Body of pancreas (tissue), 4 donors: ENCODE measurements around the gene VWA8. TPM values are rescaled to one million over a fixed set of nuclear protein-coding genes. Genes with fewer than 3 reads are reported as not detected.

Experiments used
- ATAC-seq: fragments of 150-250 bp; one replicate; pipeline ENCODE4 v1.9.1; 2016
- DNase-seq, 4 donors: peaks; one replicate each; pipeline ENCODE4 v3.0.0-alpha.2; 2019
- H3K27ac ChIP-seq, 4 donors: fragments of 200-600 bp; sonication (generic); 1 replicate in 3 of 4; 2 replicates in 1 of 4; pipeline versions ENCODE4 v1.5.1 to v1.6.1; 2016 to 2019; ENCODE audit warnings: mild to moderate bottlenecking in 1 of 4, mixed read lengths in 1 of 4, moderate library complexity in 1 of 4
- H3K27me3 ChIP-seq, 2 donors: fragments of 200-600 bp; sonication (generic); one replicate each; pipeline ENCODE4 v1.6.0; 2016; ENCODE audit warnings: mild to moderate bottlenecking in 1 of 2
- H3K36me3 ChIP-seq, 2 donors: fragments of 200-600 bp; sonication (generic); replicated peaks in 1 of 2; 2 replicates each; pipeline ENCODE4 v1.5.1; 2016; ENCODE audit warnings: low read depth in 2 of 2; ENCODE audit not compliant: insufficient read depth in 1 of 2
- H3K4me1 ChIP-seq: fragments of 200-600 bp; sonication (generic); one replicate; pipeline ENCODE4 v1.6.0; 2016
- H3K4me3 ChIP-seq, 2 donors: fragments of 200-600 bp; sonication (generic); 1 replicate in 1 of 2; 2 replicates in 1 of 2; pipeline ENCODE4 v1.5.1; 2016 to 2019
- H3K9me3 ChIP-seq, 3 donors: fragments of 200-600 bp; sonication (generic); 1 replicate in 2 of 3; 2 replicates in 1 of 3; pipeline ENCODE4 v1.5.1; 2016
- CTCF ChIP-seq, 7 experiments: fragments of 450-650 bp in 4 of 7; fragments of 200-600 bp in 3 of 7; sonication (generic) in 3 of 7; IDR thresholded peaks; one replicate each; pipeline ENCODE4 v1.5.1; 2016 to 2019; ENCODE audit warnings: antibody characterized with exemption in 7 of 7
- POLR2A ChIP-seq, 3 donors: fragments of 450-650 bp; IDR thresholded peaks; one replicate each; pipeline ENCODE4 v1.6.1; 2016; ENCODE audit warnings: antibody characterized with exemption in 3 of 3, mild to moderate bottlenecking in 2 of 3
- WGBS, 2 donors: methylation state at CpG; one replicate each; pipeline ENCODE4 v1.1.5; 2017; 5-methylcytosine and 5-hydroxymethylcytosine counted together
- intact Hi-C: fragments of 100-400 bp; cut with DNase I; formaldehyde crosslinking; loops from one replicate; pipeline ENCODE4 v1.15.1; 2023
- total RNA-seq, 2 donors: library from RNA; depleted of rRNA; stranded (reverse); fragments of >200 nt; gene quantifications; one replicate each; pipeline ENCODE4 v1.1.0, GENCODE V29; 2016

The VWA8 gene
- total RNA-seq, 2 donors from 2014 or later, result 15.8 to 29.3 TPM

- TF ChIP-seq POLR2A (IDR thresholded peaks at IDR 0.05), result no peak
- no peak for TF ChIP-seq CTCF (IDR thresholded peaks at IDR 0.05)
- DNase-seq (no peak), ATAC-seq (no peak)
- Histone ChIP-seq H3K9me3 (no peaks in the 10 kb centered on the region), H3K4me1 (no peaks in the 10 kb centered on the region), H3K27ac (no peak overlapping the region), H3K36me3 (no peaks in the 10 kb centered on the region), H3K27me3 (no peaks in the 10 kb centered on the region), H3K4me3 (no peak overlapping the region)
- intact Hi-C loops, result no loop called here
- 44 to 59% methylated on average over 6 of the region's 6 CpGs for WGBS, 2 donors
Measured at GRCh38 chr13:42001580-42001979, 40.7 kb upstream of the VWA8 start.

- no peak for DNase-seq
- TF ChIP-seq POLR2A (IDR thresholded peaks at IDR 0.05) (no peak), CTCF (IDR thresholded peaks at IDR 0.05) (no peak)
- intact Hi-C loops, result no loop called here
Measured at GRCh38 chr13:42000846-42001245, 39.9 kb upstream of the VWA8 start.

GRCh38 chr13:41997396-41997795, 36.5 kb upstream of the VWA8 start:
- no peak overlapping the region for H3K27ac ChIP-seq
- H3K4me1 ChIP-seq, result no peaks in the 10 kb centered on the region
- H3K4me3 ChIP-seq, result no peak overlapping the region
- no peaks in the 10 kb centered on the region for H3K27me3 ChIP-seq
- DNase-seq (no peak), ATAC-seq (no peak)
- WGBS, 2 donors, result 38 to 54% methylated on average over 1 of the region's 1 CpG
- TF ChIP-seq POLR2A (IDR thresholded peaks at IDR 0.05) (no peak), CTCF (IDR thresholded peaks at IDR 0.05) (no peak)
- intact Hi-C loops, result no loop called here
- no peaks in the 10 kb centered on the region for H3K9me3 ChIP-seq
- H3K36me3 ChIP-seq, result no peaks in the 10 kb centered on the region

More at GRCh38 chr13:42000846-42001245, 39.9 kb upstream of the VWA8 start:
- Histone ChIP-seq H3K4me1 (no peaks in the 10 kb centered on the region), H3K27me3 (no peaks in the 10 kb centered on the region), H3K9me3 (no peaks in the 10 kb centered on the region), H3K4me3 (no peak overlapping the region), H3K27ac (no peak overlapping the region), H3K36me3 (no peaks in the 10 kb centered on the region)
- WGBS, 2 donors, result 27 to 39% methylated on average over 2 of the region's 2 CpGs
- no peak for ATAC-seq

- DNase-seq, result peak in 1 of 4 donors; percentile 14
- H3K27me3 ChIP-seq, result no peaks in the 10 kb centered on the region
- no peak for ATAC-seq
- no peaks in the 10 kb centered on the region for H3K36me3 ChIP-seq
- intact Hi-C loops, result no loop called here
- no peak overlapping the region for H3K4me3 ChIP-seq
- TF ChIP-seq CTCF (IDR thresholded peaks at IDR 0.05), result no peak
- no peak for TF ChIP-seq POLR2A (IDR thresholded peaks at IDR 0.05)
- H3K4me1 ChIP-seq, result no peaks in the 10 kb centered on the region
- WGBS, 2 donors, result 37 to 58% methylated on average over 5 of the region's 5 CpGs
- H3K27ac ChIP-seq, result no peak overlapping the region
- no peaks in the 10 kb centered on the region for H3K9me3 ChIP-seq
Measured at GRCh38 chr13:41995946-41996345, 35.0 kb upstream of the VWA8 start.

GRCh38 chr13:41995336-41995735, 34.4 kb upstream of the VWA8 start:
- TF ChIP-seq CTCF (IDR thresholded peaks at IDR 0.05) (no peak), POLR2A (IDR thresholded peaks at IDR 0.05) (no peak)
- WGBS, 2 donors, result 72 to 76% methylated on average over 4 of the region's 4 CpGs

More at GRCh38 chr13:41995336-41995735, 34.4 kb upstream of the VWA8 start:
- Histone ChIP-seq H3K27me3 (no peaks in the 10 kb centered on the region), H3K9me3 (no peaks in the 10 kb centered on the region), H3K4me1 (no peaks in the 10 kb centered on the region), H3K36me3 (no peaks in the 10 kb centered on the region), H3K27ac (no peak overlapping the region), H3K4me3 (no peak overlapping the region)
- DNase-seq (no peak), ATAC-seq (no peak)
- intact Hi-C loops, result no loop called here
